Gastroesophageal sphincter (tissue), 3 donors: ENCODE measurements around the gene COL4A6.

Experiments
- CTCF ChIP-seq, 4 experiments: fragments of 200-600 bp in 2 of 4; fragments of 450-650 bp in 2 of 4; sonication (generic) in 1 of 4; IDR thresholded peaks; one replicate each; pipeline ENCODE4 v1.5.1; 2017 to 2019; ENCODE audit warnings: antibody characterized with exemption in 4 of 4, mild to moderate bottlenecking in 2 of 4, moderate library complexity in 2 of 4
- EP300 ChIP-seq: sonication (generic); formaldehyde crosslinking; IDR thresholded peaks from one replicate; pipeline ENCODE4 v1.6.1; 2017; ENCODE audit warnings: antibody characterized with exemption, mild to moderate bottlenecking
- POLR2A ChIP-seq, 2 donors: fragments of 450-650 bp; IDR thresholded peaks; one replicate each; pipeline ENCODE4 v1.6.1; 2017; ENCODE audit warnings: antibody characterized with exemption in 2 of 2, mild to moderate bottlenecking in 2 of 2, moderate library complexity in 1 of 2
- POLR2AphosphoS5 ChIP-seq: sonication (generic); formaldehyde crosslinking; IDR thresholded peaks from one replicate; pipeline ENCODE4 v1.6.1; 2017; ENCODE audit warnings: antibody characterized with exemption

GRCh38 chrX:108331126-108331909 lies 106.9 kb downstream of the COL4A6 start:
- no peak for TF ChIP-seq CTCF (IDR thresholded peaks at IDR 0.05)
- TF ChIP-seq POLR2AphosphoS5: no peak
- no peak for TF ChIP-seq EP300
- TF ChIP-seq POLR2A (IDR thresholded peaks at IDR 0.05): no peak
